Right atrium auricular region (tissue), 2 donors: ENCODE data around the gene TUSC2. TPM values are rescaled to one million over a fixed set of nuclear protein-coding genes. Genes with fewer than 3 reads are reported as not detected.

ENCODE experiments used
- DNase-seq: peaks from one replicate; pipeline ENCODE4 v3.0.0-alpha.2; 2019; ENCODE audit warnings: low spot score
- H3K27ac ChIP-seq, 2 donors: fragments of 200-600 bp; sonication (generic); 1 replicate in 1 of 2; 2 replicates in 1 of 2; pipeline ENCODE4 v1.5.1; 2016 to 2019
- H3K27me3 ChIP-seq, 2 donors: fragments of 200-600 bp; sonication (generic); one replicate each; pipeline versions ENCODE4 v1.5.1 to v1.6.0; 2017 to 2019
- H3K36me3 ChIP-seq: fragments of 200-600 bp; sonication (generic); one replicate; pipeline ENCODE4 v1.5.1; 2016
- H3K4me1 ChIP-seq, 2 donors: fragments of 200-600 bp; sonication (generic); one replicate each; pipeline versions ENCODE4 v1.5.1 to v1.6.0; 2017 to 2019
- H3K4me3 ChIP-seq, 2 donors: fragments of 200-600 bp; sonication (generic); 1 replicate in 1 of 2; 2 replicates in 1 of 2; pipeline ENCODE4 v1.5.1; 2017 to 2019; ENCODE audit warnings: mild to moderate bottlenecking in 1 of 2, moderate library complexity in 1 of 2
- H3K9me3 ChIP-seq, 2 donors: fragments of 200-600 bp; sonication (generic); one replicate each; pipeline ENCODE4 v1.5.1; 2019
- CTCF ChIP-seq, 2 donors: fragments of 200-600 bp; sonication (generic); IDR thresholded peaks; one replicate each; pipeline ENCODE4 v1.5.1; 2019; ENCODE audit warnings: antibody characterized with exemption in 2 of 2
- total RNA-seq, 2 donors: library from RNA; depleted of rRNA; stranded (reverse); fragments of >200 nt; gene quantifications; one replicate each; pipeline ENCODE4 v1.1.0, GENCODE V29; 2016

The TUSC2 gene
- total RNA-seq, 2 donors from 2014 or later, result 23.4 to 29.6 TPM

GRCh38 chr3:50276762-50277101, 51.3 kb downstream of the TUSC2 start:
- H3K27ac ChIP-seq, result no peak overlapping the region
- peaks cover 0 to 53% of the 10 kb centered on the region in 2 donors for H3K4me1 ChIP-seq
- no peak overlapping the region for H3K4me3 ChIP-seq
- H3K27me3 ChIP-seq, result no peaks in the 10 kb centered on the region
- DNase-seq, result no peak
- H3K9me3 ChIP-seq, result no peaks in the 10 kb centered on the region
- TF ChIP-seq CTCF (IDR thresholded peaks at IDR 0.05), result no peak
- no peaks in the 10 kb centered on the region for H3K36me3 ChIP-seq

- no peaks in the 10 kb centered on the region for H3K27me3 ChIP-seq
- no peak for DNase-seq
- H3K9me3 ChIP-seq, result no peaks in the 10 kb centered on the region
- no peak overlapping the region for H3K27ac ChIP-seq
- TF ChIP-seq CTCF (IDR thresholded peaks at IDR 0.05), result no peak
- H3K36me3 ChIP-seq, result no peaks in the 10 kb centered on the region
- H3K4me3 ChIP-seq, result no peak overlapping the region
- peaks cover 0 to 53% of the 10 kb centered on the region in 2 donors for H3K4me1 ChIP-seq
These were observed 51.8 kb downstream of the TUSC2 start for GRCh38 chr3:50275996-50276761.

DNA sequence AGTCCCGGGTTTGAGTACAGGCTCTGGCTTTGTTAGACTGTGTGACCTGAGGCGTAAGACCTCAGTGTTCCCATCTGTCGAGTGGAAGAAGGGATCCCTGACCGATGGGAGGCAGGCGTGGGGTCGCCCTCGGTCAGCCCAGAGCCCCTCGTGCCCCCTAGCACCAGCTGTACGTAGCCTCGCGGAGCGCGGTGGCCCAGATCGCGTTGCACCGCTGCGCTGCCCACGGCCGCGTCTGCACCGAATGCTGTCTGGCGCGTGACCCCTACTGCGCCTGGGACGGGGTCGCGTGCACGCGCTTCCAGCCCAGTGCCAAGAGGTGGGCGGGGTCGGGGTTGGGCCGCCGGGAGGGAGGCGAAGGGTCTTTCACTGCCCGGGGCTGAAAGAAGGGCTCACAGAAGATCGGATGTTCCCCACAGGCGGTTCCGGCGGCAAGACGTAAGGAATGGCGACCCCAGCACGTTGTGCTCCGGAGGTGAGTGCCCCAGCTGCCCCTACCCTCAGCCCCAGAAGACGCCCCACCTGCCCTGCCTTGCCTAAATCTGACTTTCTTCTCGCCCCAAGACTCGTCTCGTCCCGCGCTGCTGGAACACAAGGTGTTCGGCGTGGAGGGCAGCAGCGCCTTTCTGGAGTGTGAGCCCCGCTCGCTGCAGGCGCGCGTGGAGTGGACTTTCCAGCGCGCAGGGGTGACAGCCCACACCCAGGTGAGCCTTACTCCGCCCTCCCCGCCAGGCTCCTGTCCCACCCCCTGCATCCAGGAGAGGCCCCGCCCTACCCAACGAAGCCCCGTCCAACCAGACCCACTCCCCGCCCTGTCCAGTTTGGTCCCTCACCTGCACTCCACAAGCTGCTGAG, 52.7 kb downstream of the TUSC2 start:
- no peaks in the 10 kb centered on the region for H3K36me3 ChIP-seq
- no peak for DNase-seq
- peaks cover 0 to 57% of the 10 kb centered on the region in 2 donors for H3K4me1 ChIP-seq
- H3K27ac ChIP-seq, result no peak overlapping the region
- peak overlapping the region in 1 of 2 donors; percentile 6 for H3K4me3 ChIP-seq
- TF ChIP-seq CTCF (IDR thresholded peaks at IDR 0.05), result no peak
- no peaks in the 10 kb centered on the region for H3K27me3 ChIP-seq
- no peaks in the 10 kb centered on the region for H3K9me3 ChIP-seq

Other genes starting within 250 kb of the TUSC2 start
- gene RBM5, start 239.3 kb downstream of the TUSC2 start, total RNA-seq, result 10 to 100 TPM; 58.7 to 75.8 TPM
- 10 to 100 TPM in 1 of 2 donors, 1 to 10 TPM in 1; 6.3 to 18.7 TPM for gene SEMA3F, start 172.9 kb downstream of the TUSC2 start, total RNA-seq
- not detected for gene GNAT1, start 136.6 kb downstream of the TUSC2 start, total RNA-seq
- gene SLC38A3, start 123.0 kb downstream of the TUSC2 start, total RNA-seq, result 1 to 10 TPM; 2.4 to 7.9 TPM
- gene GNAI2, start 92.0 kb downstream of the TUSC2 start, total RNA-seq, result 100 to 1,000 TPM in 1 of 2 donors, 10 to 100 TPM in 1; 72.1 to 127 TPM
- gene SEMA3B, start 59.1 kb downstream of the TUSC2 start, total RNA-seq, result 10 to 100 TPM; 15.4 to 20.0 TPM
- 10 to 100 TPM in 1 of 2 donors, 1 to 10 TPM in 1; 9.0 to 10.6 TPM for gene LSMEM2, start 49.1 kb downstream of the TUSC2 start, total RNA-seq
- 10 to 100 TPM; 51.0 to 58.5 TPM for gene IFRD2, start 35.8 kb downstream of the TUSC2 start, total RNA-seq
- gene HYAL3, start 28.8 kb downstream of the TUSC2 start, total RNA-seq, result 1 to 10 TPM in 1 of 2 donors, under 1 TPM in 1; 0.74 to 3.5 TPM
- 10 to 100 TPM in 1 of 2 donors, 1 to 10 TPM in 1; 9.0 to 10.7 TPM for gene NAA80, start 28.8 kb downstream of the TUSC2 start, total RNA-seq
- gene HYAL1, start 24.6 kb downstream of the TUSC2 start, total RNA-seq, result 10 to 100 TPM; 38.1 to 40.8 TPM
- gene HYAL2, start 5.5 kb downstream of the TUSC2 start, total RNA-seq, result 100 to 1,000 TPM; 129 to 198 TPM
- gene RASSF1, start 12.6 kb upstream of the TUSC2 start, total RNA-seq, result 10 to 100 TPM; 18.6 to 25.9 TPM
- gene ZMYND10, start 17.5 kb upstream of the TUSC2 start, total RNA-seq, result under 1 TPM; 0.26 to 0.31 TPM
- 10 to 100 TPM; 12.5 to 20.3 TPM for gene NPRL2, start 22.6 kb upstream of the TUSC2 start, total RNA-seq
- gene CYB561D2, start 22.6 kb upstream of the TUSC2 start, total RNA-seq, result 10 to 100 TPM; 11.7 to 11.9 TPM
- gene TMEM115, start 31.3 kb upstream of the TUSC2 start, total RNA-seq, result 10 to 100 TPM; 37.1 to 47.4 TPM
- 1 to 10 TPM; 3.7 to 6.2 TPM for gene CACNA2D2, start 175.4 kb upstream of the TUSC2 start, total RNA-seq
- gene C3orf18, start 239.5 kb upstream of the TUSC2 start, total RNA-seq, result 10 to 100 TPM; 25.6 to 34.8 TPM
- 1 to 10 TPM; 7.2 to 9.6 TPM for gene HEMK1, start 241.3 kb upstream of the TUSC2 start, total RNA-seq